Gastroesophageal sphincter (tissue), 3 donors: ENCODE data around the gene OTOF.

ENCODE experiments used
- POLR2A ChIP-seq, 2 donors: fragments of 450-650 bp; IDR thresholded peaks; one replicate each; pipeline ENCODE4 v1.6.1; 2017; ENCODE audit warnings: antibody characterized with exemption in 2 of 2, mild to moderate bottlenecking in 2 of 2, moderate library complexity in 1 of 2
- POLR2AphosphoS5 ChIP-seq: sonication (generic); formaldehyde crosslinking; IDR thresholded peaks from one replicate; pipeline ENCODE4 v1.6.1; 2017; ENCODE audit warnings: antibody characterized with exemption
- TF ChIP-seq, protein P1 (sequence below), 4 experiments: fragments of 200-600 bp in 2 of 4; fragments of 450-650 bp in 2 of 4; sonication (generic) in 1 of 4; IDR thresholded peaks; one replicate each; pipeline ENCODE4 v1.5.1; 2017 to 2019; ENCODE audit warnings: antibody characterized with exemption in 4 of 4, mild to moderate bottlenecking in 2 of 4, moderate library complexity in 2 of 4

DNA sequence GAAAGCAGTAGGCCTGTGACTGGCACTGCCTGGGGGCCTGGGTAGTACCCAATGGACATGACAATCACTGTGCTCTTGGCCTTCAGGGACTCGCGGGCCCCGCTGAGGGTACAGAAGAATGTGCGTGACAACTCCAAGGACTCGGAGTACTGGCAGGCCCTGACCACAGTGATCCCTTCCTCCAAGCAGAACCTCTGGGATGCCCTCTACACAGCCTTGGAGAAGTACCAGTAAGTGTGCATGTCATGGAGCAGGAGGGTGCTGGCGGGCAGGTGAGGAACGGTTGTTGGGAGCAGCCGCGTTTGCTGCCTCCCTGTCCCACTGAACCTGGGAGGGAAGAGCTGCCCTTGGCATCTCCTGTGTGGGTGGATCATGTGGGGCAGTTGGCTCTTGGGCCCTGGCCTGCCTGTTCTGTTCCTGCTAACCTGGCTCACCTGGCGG lies 23.3 kb downstream of the OTOF start:
- TF ChIP-seq, protein P1, sequence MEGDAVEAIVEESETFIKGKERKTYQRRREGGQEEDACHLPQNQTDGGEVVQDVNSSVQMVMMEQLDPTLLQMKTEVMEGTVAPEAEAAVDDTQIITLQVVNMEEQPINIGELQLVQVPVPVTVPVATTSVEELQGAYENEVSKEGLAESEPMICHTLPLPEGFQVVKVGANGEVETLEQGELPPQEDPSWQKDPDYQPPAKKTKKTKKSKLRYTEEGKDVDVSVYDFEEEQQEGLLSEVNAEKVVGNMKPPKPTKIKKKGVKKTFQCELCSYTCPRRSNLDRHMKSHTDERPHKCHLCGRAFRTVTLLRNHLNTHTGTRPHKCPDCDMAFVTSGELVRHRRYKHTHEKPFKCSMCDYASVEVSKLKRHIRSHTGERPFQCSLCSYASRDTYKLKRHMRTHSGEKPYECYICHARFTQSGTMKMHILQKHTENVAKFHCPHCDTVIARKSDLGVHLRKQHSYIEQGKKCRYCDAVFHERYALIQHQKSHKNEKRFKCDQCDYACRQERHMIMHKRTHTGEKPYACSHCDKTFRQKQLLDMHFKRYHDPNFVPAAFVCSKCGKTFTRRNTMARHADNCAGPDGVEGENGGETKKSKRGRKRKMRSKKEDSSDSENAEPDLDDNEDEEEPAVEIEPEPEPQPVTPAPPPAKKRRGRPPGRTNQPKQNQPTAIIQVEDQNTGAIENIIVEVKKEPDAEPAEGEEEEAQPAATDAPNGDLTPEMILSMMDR (IDR thresholded peaks at IDR 0.05), result no peak
- TF ChIP-seq POLR2AphosphoS5 (no peak), POLR2A (IDR thresholded peaks at IDR 0.05) (no peak)
